Kidney (tissue), 14 donors: Measurements from ENCODE around the gene FOXC2. TPM values are rescaled to one million over a fixed set of nuclear protein-coding genes. Genes with fewer than 3 reads are reported as not detected.

Source experiments
- DNase-seq, 5 donors: peaks; one replicate each; pipeline ENCODE4 v3.0.0-alpha.2; 2013 to 2020
- FAIRE-seq: peaks from 2 replicates; lab custom pipeline; 2012; peaks lifted over from hg19 to GRCh38; lab: Jason Lieb, UNC
- H3K27ac ChIP-seq, 2 donors: one replicate each; pipeline ENCODE4 v1.7.0; 2013; ENCODE audit warnings: low read depth in 2 of 2, low read length in 2 of 2, inconsistent platforms in 1 of 2
- H3K27me3 ChIP-seq: one replicate; pipeline ENCODE4 v1.7.1; 2013; ENCODE audit warnings: low read length, inconsistent platforms; ENCODE audit not compliant: control insufficient read depth, insufficient read depth
- H3K36me3 ChIP-seq, 3 donors: one replicate each; pipeline versions ENCODE4 v1.7.0 to v1.7.1; 2013; ENCODE audit warnings: low read length in 3 of 3, control low read depth in 1 of 3, inconsistent platforms in 1 of 3; ENCODE audit not compliant: insufficient read depth in 3 of 3, control insufficient read depth in 2 of 3
- H3K4me1 ChIP-seq, 3 donors: one replicate each; pipeline versions ENCODE4 v1.7.0 to v1.7.1; 2013; ENCODE audit warnings: low read length in 3 of 3, inconsistent platforms in 1 of 3, low read depth in 1 of 3; ENCODE audit not compliant: control insufficient read depth in 2 of 3, insufficient read depth in 2 of 3
- H3K4me3 ChIP-seq, 3 donors: one replicate each; pipeline versions ENCODE4 v1.7.0 to v1.8.1; 2013; ENCODE audit warnings: low read length in 3 of 3, control low read depth in 1 of 3, inconsistent platforms in 1 of 3
- H3K9ac ChIP-seq, 3 donors: one replicate each; pipeline versions ENCODE4 v1.7.0 to v1.7.1; 2013; ENCODE audit warnings: low read length in 3 of 3, control low read depth in 1 of 3, inconsistent platforms in 1 of 3
- H3K9me3 ChIP-seq, 3 donors: one replicate each; pipeline versions ENCODE4 v1.7.0 to v1.7.1; 2013; ENCODE audit warnings: low read length in 3 of 3, control low read depth in 1 of 3, inconsistent platforms in 1 of 3; ENCODE audit not compliant: control insufficient read depth in 2 of 3, insufficient read depth in 1 of 3
- intact Hi-C: fragments of 100-400 bp; cut with DNase I; formaldehyde crosslinking; loops from one replicate; pipeline ENCODE4 v1.11.1; 2022
- polyA plus RNA-seq: library from polyadenylated mRNA; stranded (reverse); fragments of 350-450 nt; fragmentation: Illumina TruSeq; extraction: RNeasy Lipid Tissue Mini Kit (QIAGEN cat#74804); gene quantifications from one replicate; pipeline ENCODE4 v1.2.3, GENCODE V29; 2014; ENCODE audit warnings: low read depth, low replicate concordance; ENCODE audit not compliant: insufficient read depth
- total RNA-seq: library from RNA; stranded (reverse); fragmentation: NEBNext Ultra II Directional; extraction: Animal tissue kit (Norgen Biotek cat#: 25700); gene quantifications from one replicate; pipeline ENCODE4 v1.2.1, GENCODE V29; 2021
- TF ChIP-seq, protein P1 (sequence below): IDR thresholded peaks from 3 replicates; pipeline ENCODE4 v1.5.1; 2012; ENCODE audit warnings: mild to moderate bottlenecking, moderate library complexity, borderline replicate concordance; ENCODE audit not compliant: insufficient read depth; ENCODE audit errors: extremely low read depth
- donor health status: control.
- donor health status: control.
- donor health status: control.
- donor health status: control.
- donor health status: control.
- donor health status: DM: yes; HTN: yes; CAD: no.
- donor health status: Normal renal cell carcinoma (clear cell type).

Gene FOXC2
- total and polyA plus RNA-seq, 2 donors from 2014 or later = 3.8 to 6.3 TPM

DNA sequence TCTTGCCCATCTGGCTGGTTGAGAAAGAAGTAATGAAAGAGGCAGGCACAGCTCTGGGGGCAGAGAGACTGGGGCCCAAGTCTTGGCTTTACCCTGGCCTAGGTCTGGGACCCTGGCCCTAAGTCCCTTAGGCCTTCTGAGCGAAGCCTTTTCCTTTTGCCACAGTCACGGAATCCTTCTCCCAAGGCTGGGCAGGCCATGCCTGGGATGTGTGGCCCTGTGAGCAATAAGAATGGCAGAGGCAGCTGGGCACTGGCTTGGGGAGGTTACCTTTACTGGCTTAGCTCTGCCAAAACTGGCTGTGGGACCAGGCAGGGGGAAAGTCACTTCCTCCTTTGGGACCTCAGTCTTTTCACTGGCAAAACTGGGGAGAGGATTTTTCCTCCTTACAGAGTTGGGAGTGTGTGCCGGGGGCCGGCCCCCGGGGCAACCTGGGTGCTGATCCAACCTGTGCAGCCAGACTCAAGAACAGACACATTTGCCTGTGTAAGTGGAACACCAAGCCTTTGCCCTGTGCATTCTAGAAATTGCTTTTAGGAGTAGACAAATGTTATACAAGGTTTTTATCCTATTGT lies 43.4 kb upstream of the FOXC2 start:
- Histone ChIP-seq H3K9me3 (no peaks in the 10 kb centered on the region), H3K4me1 (peaks cover 0 to 3% (median 0%) of the 10 kb centered on the region in 3 donors), H3K27me3 (peaks cover 9% of the 10 kb centered on the region), H3K27ac (no peak overlapping the region), H3K36me3 (no peaks in the 10 kb centered on the region), H3K9ac (no peak overlapping the region), H3K4me3 (no peak overlapping the region)
- FAIRE-seq = no peak
- intact Hi-C loops = no loop called here
- DNase-seq = peak in 1 of 5 donors; percentile 43
- TF ChIP-seq, protein P1, sequence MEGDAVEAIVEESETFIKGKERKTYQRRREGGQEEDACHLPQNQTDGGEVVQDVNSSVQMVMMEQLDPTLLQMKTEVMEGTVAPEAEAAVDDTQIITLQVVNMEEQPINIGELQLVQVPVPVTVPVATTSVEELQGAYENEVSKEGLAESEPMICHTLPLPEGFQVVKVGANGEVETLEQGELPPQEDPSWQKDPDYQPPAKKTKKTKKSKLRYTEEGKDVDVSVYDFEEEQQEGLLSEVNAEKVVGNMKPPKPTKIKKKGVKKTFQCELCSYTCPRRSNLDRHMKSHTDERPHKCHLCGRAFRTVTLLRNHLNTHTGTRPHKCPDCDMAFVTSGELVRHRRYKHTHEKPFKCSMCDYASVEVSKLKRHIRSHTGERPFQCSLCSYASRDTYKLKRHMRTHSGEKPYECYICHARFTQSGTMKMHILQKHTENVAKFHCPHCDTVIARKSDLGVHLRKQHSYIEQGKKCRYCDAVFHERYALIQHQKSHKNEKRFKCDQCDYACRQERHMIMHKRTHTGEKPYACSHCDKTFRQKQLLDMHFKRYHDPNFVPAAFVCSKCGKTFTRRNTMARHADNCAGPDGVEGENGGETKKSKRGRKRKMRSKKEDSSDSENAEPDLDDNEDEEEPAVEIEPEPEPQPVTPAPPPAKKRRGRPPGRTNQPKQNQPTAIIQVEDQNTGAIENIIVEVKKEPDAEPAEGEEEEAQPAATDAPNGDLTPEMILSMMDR = no peak

DNA sequence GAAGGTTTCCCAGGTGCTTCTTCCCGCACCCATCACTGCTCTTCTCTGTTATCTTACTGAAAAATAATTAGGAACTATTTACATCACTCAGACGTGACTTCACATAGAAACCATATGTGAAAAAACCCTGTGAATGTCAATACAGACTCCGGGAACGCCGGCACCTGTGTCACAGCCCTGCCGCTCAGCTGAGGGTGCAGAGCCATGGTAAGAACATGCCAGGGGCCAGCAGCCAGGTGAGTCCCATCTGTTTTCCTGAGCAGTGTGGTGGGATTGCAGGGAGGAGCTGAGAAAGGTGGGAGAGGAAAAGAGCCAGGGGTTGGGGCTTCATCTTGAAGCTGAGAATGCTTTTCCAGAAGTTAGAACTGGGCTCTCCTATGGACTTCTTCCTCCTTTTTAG lies 42.6 kb upstream of the FOXC2 start:
- DNase-seq = peak in 1 of 5 donors; percentile 19
- H3K9ac ChIP-seq = no peak overlapping the region
- FAIRE-seq = no peak
- H3K4me1 ChIP-seq = peaks cover 0 to 3% (median 0%) of the 10 kb centered on the region in 3 donors
- H3K27ac ChIP-seq = no peak overlapping the region
- TF ChIP-seq, protein P1 = no peak
- no peaks in the 10 kb centered on the region for H3K36me3 ChIP-seq
- intact Hi-C loops = no loop called here
- no peaks in the 10 kb centered on the region for H3K9me3 ChIP-seq
- no peak overlapping the region for H3K4me3 ChIP-seq
- peaks cover 7% of the 10 kb centered on the region for H3K27me3 ChIP-seq

DNA sequence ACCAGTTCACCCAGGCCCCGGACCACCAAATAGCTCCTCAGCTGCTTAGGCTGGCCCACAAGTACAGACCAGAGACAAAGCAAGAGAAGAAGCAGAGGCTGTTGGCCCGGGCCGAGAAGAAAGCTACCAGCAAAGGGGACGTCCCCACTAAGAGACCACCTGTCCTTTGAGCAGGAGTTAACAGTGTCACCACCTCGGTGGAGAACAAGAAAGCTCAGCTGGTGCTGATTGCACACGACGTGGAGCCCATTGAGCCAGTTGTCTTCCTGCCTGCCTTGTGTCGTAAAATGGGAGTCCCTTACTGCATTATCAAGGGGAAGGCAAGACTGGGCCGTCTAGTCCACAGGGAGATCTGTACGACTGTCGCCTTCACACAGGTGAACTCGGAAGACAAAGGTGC lies 40.9 kb upstream of the FOXC2 start:
- no peak overlapping the region for H3K27ac ChIP-seq
- no peak overlapping the region for H3K9ac ChIP-seq
- H3K27me3 ChIP-seq = peaks cover 5% of the 10 kb centered on the region
- FAIRE-seq (no peak), DNase-seq (peak in 1 of 5 donors; percentile 29)
- no peak overlapping the region for H3K4me3 ChIP-seq
- H3K9me3 ChIP-seq = no peaks in the 10 kb centered on the region
- TF ChIP-seq, protein P1 = no peak
- intact Hi-C loops = no loop called here
- no peaks in the 10 kb centered on the region for H3K36me3 ChIP-seq
- H3K4me1 ChIP-seq = no peaks in the 10 kb centered on the region

DNA sequence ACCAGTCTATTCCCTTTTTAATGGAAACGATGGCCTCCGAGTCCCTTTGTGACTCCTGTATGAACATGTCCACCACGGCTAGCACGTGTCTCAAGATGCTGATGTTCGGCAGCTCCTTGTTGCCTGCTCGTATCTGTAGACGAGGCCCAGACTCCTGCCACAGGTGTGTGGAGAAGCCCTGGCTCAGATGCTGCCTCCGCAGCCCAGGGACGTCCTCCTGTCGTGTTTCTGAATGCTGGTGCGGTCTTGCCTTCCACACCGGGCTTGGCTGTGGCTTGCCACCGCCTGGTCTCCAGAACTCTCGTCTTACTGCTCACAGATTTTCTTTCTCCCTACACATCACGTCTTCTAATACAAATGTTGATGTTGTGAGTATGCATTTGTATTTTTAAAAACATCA lies 39.3 kb upstream of the FOXC2 start:
- TF ChIP-seq, protein P1 = no peak
- Histone ChIP-seq H3K36me3 (no peaks in the 10 kb centered on the region), H3K9me3 (no peaks in the 10 kb centered on the region), H3K27ac (no peak overlapping the region), H3K27me3 (no peaks in the 10 kb centered on the region), H3K9ac (no peak overlapping the region), H3K4me3 (no peak overlapping the region), H3K4me1 (no peaks in the 10 kb centered on the region)
- DNase-seq = peak in 1 of 5 donors; percentile 58
- FAIRE-seq = no peak
- intact Hi-C loops = no loop called here
